Measurements from ENCODE around the gene TEN1.

DNA sequence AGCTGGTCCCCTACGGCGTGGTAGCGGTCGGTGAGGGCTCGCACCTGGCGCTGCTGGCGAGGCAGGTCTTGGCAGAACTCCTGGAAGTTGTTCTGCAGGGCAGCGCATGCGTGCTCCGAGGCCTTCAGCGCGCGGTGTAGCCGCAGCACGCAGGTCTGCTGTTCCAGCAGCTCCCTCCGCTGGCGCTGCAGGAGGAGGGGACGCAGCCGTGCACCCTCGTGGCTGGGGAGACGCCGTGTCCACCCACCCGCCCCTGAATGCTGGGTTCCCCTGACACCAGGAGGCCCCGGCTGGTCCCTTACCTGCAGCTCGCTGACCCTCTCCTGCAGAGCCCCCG is 35.9 kb downstream of the TEN1 start:
- TF ChIP-seq, protein P1, sequence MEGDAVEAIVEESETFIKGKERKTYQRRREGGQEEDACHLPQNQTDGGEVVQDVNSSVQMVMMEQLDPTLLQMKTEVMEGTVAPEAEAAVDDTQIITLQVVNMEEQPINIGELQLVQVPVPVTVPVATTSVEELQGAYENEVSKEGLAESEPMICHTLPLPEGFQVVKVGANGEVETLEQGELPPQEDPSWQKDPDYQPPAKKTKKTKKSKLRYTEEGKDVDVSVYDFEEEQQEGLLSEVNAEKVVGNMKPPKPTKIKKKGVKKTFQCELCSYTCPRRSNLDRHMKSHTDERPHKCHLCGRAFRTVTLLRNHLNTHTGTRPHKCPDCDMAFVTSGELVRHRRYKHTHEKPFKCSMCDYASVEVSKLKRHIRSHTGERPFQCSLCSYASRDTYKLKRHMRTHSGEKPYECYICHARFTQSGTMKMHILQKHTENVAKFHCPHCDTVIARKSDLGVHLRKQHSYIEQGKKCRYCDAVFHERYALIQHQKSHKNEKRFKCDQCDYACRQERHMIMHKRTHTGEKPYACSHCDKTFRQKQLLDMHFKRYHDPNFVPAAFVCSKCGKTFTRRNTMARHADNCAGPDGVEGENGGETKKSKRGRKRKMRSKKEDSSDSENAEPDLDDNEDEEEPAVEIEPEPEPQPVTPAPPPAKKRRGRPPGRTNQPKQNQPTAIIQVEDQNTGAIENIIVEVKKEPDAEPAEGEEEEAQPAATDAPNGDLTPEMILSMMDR (IDR thresholded peaks at IDR 0.05), result no peak
- no peak for TF ChIP-seq POLR2A (IDR thresholded peaks at IDR 0.05)

All from body of pancreas (tissue), 4 donors.